Ishikawa (cell line): Measurements from ENCODE around the gene PLEKHH1.

Experiments
- CEBPB ChIP-seq: IDR thresholded peaks from 2 replicates; pipeline ENCODE4 v1.6.1; 2012
- CREB1 ChIP-seq: IDR thresholded peaks from 2 replicates; pipeline ENCODE4 v1.6.1; 2012; ENCODE audit warnings: low read depth
- EGR1 ChIP-seq: IDR thresholded peaks from 2 replicates; pipeline ENCODE4 v1.6.1; 2012
- EP300 ChIP-seq: IDR thresholded peaks from 2 replicates; pipeline ENCODE4 v1.6.1; 2012; ENCODE audit warnings: borderline replicate concordance
- FOXM1 ChIP-seq: IDR thresholded peaks from 2 replicates; pipeline ENCODE4 v1.6.1; 2012; ENCODE audit warnings: low read depth, borderline replicate concordance
- MAX ChIP-seq: IDR thresholded peaks from 2 replicates; pipeline ENCODE4 v1.6.1; 2012
- NFIC ChIP-seq: IDR thresholded peaks from 2 replicates; pipeline ENCODE4 v1.6.1; 2012
- RAD21 ChIP-seq: IDR thresholded peaks from 2 replicates; pipeline ENCODE4 v1.6.1; 2012; ENCODE audit warnings: low read depth
- REST ChIP-seq: IDR thresholded peaks from 2 replicates; pipeline ENCODE4 v1.6.1; 2012; ENCODE audit warnings: low read depth, mild to moderate bottlenecking
- TAF1 ChIP-seq: IDR thresholded peaks from 2 replicates; pipeline ENCODE4 v1.6.1; 2012; ENCODE audit warnings: low read depth, mild to moderate bottlenecking
- TCF12 ChIP-seq: IDR thresholded peaks from 2 replicates; pipeline ENCODE4 v1.6.1; 2012; ENCODE audit warnings: low read depth
- TEAD4 ChIP-seq: IDR thresholded peaks from 2 replicates; pipeline ENCODE4 v1.6.1; 2012
- USF1 ChIP-seq: IDR thresholded peaks from 2 replicates; pipeline ENCODE4 v1.6.1; 2012
- YY1 ChIP-seq: IDR thresholded peaks from 2 replicates; pipeline ENCODE4 v1.6.1; 2012; ENCODE audit warnings: low read depth
- ZBTB7A ChIP-seq: IDR thresholded peaks from 2 replicates; pipeline ENCODE4 v1.6.1; 2012; ENCODE audit warnings: low read depth

Gene PLEKHH1

GRCh38 chr14:67529947-67530935 is 2.8 kb upstream of the PLEKHH1 start:
- TF ChIP-seq YY1 (no peak), USF1 (no peak)

GRCh38 chr14:67532606-67532997 is 488 bp upstream of the PLEKHH1 start:
- no peak for TF ChIP-seq ZBTB7A
- no peak for TF ChIP-seq CEBPB

GRCh38 chr14:67533754-67534085 is 630 bp downstream of the PLEKHH1 start:
- TF ChIP-seq TEAD4 = no peak
- no peak for TF ChIP-seq NFIC
- no peak; the same call in 1 of the 2 replicates for TF ChIP-seq TAF1
- no peak for TF ChIP-seq TCF12
- no peak for TF ChIP-seq USF1
- no peak for TF ChIP-seq CEBPB
- TF ChIP-seq RAD21 = no peak
- no peak for TF ChIP-seq FOXM1
- TF ChIP-seq MAX = no peak
- no peak for TF ChIP-seq ZBTB7A
- TF ChIP-seq CREB1 = no peak
- no peak for TF ChIP-seq EP300
- no peak for TF ChIP-seq REST
- TF ChIP-seq EGR1 = no peak
- no peak for TF ChIP-seq YY1

GRCh38 chr14:67536087-67536486 is 3.0 kb downstream of the PLEKHH1 start:
- TF ChIP-seq RAD21 (no peak), MAX (no peak), TCF12 (no peak), ZBTB7A (no peak), YY1 (no peak), REST (no peak), CEBPB (no peak), NFIC (no peak), TEAD4 (no peak), FOXM1 (no peak), CREB1 (no peak), EGR1 (no peak), USF1 (no peak), TAF1 (no peak), EP300 (no peak)

GRCh38 chr14:67537736-67538135 is 4.6 kb downstream of the PLEKHH1 start:
- no peak for TF ChIP-seq MAX
- no peak for TF ChIP-seq REST
- no peak for TF ChIP-seq RAD21
- TF ChIP-seq FOXM1 = no peak
- TF ChIP-seq EGR1 = no peak
- no peak for TF ChIP-seq EP300
- TF ChIP-seq ZBTB7A = no peak
- no peak for TF ChIP-seq USF1
- no peak for TF ChIP-seq CEBPB
- TF ChIP-seq YY1 = no peak
- no peak for TF ChIP-seq TEAD4
- TF ChIP-seq TAF1 = no peak
- no peak for TF ChIP-seq CREB1
- TF ChIP-seq TCF12 = no peak
- TF ChIP-seq NFIC = no peak
